EL (cell line): ENCODE data around the gene LMO7.

Experiments used
- DNase-seq: peaks from one replicate; pipeline ENCODE4 v3.0.0-alpha.2; 2016

LMO7 gene

GRCh38 chr13:75804605-75805004, 168.5 kb downstream of the LMO7 start:
- no peak for DNase-seq

- no peak for DNase-seq
Observed at GRCh38 chr13:75806117-75806516, 170.0 kb downstream of the LMO7 start.

GRCh38 chr13:75811361-75811760, 175.2 kb downstream of the LMO7 start:
- DNase-seq: no peak

DNA sequence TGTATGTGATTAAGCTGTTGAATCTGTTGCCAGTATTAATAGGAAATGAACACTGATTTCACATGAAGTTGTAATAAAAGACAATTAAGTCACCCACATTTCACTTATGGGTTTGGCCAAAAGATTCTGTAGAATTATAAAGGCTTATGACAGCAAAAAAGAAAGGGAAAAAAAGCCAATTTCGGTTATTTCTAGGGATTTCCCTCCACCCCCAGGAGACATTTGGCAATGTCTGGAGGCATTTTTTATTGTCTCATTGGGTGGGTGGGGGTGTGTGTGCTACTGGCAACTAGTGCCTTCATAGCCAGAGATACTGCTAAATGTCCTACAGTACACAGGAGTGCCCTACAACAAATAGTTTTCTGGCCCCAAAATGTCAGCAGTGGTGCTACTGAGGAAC, 175.7 kb downstream of the LMO7 start:
- DNase-seq: no peak

GRCh38 chr13:75812751-75813181, 176.6 kb downstream of the LMO7 start:
- no peak for DNase-seq

DNA sequence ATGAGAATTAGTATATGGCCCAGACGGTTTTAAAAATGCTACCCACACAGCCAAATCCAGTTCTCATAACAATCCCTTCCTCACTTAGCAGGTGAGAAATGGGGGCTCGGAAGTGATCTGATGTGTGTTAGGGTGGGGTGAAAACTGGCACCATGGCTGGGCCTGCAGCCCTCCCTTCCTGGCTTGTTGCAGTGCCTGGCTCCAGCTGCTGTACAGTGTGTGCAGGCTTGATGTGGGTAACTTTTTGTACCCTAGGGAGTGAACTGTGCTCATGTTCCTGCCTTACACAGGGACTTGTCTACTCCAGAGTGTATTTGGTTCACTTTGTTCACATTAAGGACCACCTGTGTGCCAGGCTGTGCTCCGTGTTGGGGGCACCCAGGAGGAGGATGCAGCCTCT, 177.2 kb downstream of the LMO7 start:
- no peak for DNase-seq

DNA sequence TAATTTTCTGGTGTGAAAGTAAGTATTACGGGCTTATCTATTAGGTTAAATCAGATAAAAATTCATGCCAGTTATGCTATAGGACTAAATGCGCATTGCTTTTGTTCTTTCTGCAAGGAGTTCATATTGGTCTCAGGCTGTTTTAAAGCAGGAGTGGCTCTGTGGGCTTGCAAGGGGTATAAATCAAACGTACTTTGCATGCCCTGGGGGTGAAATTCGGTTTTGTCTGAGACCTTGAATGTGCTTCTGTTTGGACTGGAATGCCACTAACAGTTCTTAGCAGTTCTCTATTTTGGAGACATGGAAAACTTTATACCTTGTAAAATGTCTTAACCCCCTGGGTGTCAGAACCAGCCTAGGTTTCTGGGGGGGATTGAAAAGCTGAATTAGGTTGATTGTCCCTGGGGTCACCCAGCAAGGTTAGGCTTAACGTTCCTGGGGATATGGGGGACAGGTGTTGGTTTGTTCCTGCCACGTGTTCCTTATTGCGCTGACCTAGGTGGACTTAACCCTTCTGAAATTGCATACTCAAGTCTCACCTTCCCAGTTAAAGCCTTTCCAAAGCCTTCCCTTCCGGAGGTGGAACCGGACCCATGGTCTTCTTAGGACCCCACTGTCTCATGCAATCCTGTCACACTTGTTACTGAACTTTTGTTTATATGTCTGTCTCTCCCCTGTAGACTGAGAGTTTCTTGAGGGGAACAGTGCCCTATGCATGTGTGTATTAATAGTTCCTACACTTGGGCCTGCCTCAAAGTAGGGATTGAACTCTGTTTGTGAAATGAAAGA, 182.2 kb downstream of the LMO7 start:
- DNase-seq: no peak

- DNase-seq: no peak
Observed at GRCh38 chr13:75818968-75819225, 182.8 kb downstream of the LMO7 start.

GRCh38 chr13:75825161-75825560, 189.0 kb downstream of the LMO7 start:
- no peak for DNase-seq

GRCh38 chr13:75825594-75825993, 189.5 kb downstream of the LMO7 start:
- no peak for DNase-seq

- DNase-seq: no peak
Observed at GRCh38 chr13:75826391-75826790, 190.3 kb downstream of the LMO7 start.

GRCh38 chr13:75829830-75830229, 193.7 kb downstream of the LMO7 start:
- DNase-seq: peak; percentile 23

- peak; percentile 55 for DNase-seq
Observed at GRCh38 chr13:75830842-75831241, 194.7 kb downstream of the LMO7 start.

- DNase-seq: no peak
Observed at GRCh38 chr13:75831389-75831788, 195.3 kb downstream of the LMO7 start.

DNA sequence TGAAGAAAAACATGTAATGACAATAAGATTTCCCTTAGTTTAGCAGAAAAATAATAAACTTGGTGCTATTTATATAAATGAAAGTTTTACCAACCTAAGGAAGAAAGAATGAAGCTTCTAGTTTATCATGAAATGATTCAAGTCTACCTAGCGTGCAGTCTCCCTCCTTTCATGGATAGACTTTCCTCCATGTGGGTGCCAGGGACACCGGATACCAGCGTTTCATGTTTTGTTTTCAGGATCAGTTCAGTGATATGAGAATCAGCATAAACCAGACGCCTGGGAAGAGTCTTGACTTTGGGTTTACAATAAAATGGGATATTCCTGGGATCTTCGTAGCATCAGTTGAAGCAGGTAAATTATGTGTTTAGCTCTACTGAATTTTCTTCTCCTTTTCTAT, 196.7 kb downstream of the LMO7 start:
- DNase-seq: no peak

- DNase-seq: no peak
Observed at GRCh38 chr13:75836441-75836840, 200.3 kb downstream of the LMO7 start.

GRCh38 chr13:75838366-75839005, 202.4 kb downstream of the LMO7 start:
- DNase-seq: no peak

DNA sequence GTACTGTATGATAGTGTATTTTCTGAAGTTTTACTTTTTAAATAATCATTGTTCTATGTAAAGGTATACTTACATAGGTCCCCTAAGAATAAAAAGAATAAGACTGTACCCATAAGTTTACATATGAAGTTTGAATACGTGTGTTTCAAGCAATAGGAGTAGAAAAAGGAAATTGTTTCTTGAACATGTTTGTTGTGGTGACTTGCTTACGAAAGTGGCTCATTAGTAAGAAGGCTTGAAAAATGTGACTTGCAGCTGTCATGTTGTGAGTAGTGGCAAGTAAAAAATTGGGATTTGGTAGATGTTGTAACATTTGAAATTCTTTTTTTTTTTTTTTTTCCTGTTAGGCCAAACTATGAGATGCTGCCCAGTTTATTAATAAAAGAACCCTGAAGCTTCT, 203.3 kb downstream of the LMO7 start:
- DNase-seq: no peak

GRCh38 chr13:75841905-75842304, 205.8 kb downstream of the LMO7 start:
- DNase-seq: no peak

GRCh38 chr13:75843074-75843473, 206.9 kb downstream of the LMO7 start:
- DNase-seq: no peak

- no peak for DNase-seq
Observed at GRCh38 chr13:75843991-75844390, 207.9 kb downstream of the LMO7 start.

- DNase-seq: no peak
Observed at GRCh38 chr13:75847588-75847987, 211.5 kb downstream of the LMO7 start.

GRCh38 chr13:75850916-75851315, 214.8 kb downstream of the LMO7 start:
- DNase-seq: no peak

GRCh38 chr13:75855216-75855615, 219.1 kb downstream of the LMO7 start:
- DNase-seq: no peak

DNA sequence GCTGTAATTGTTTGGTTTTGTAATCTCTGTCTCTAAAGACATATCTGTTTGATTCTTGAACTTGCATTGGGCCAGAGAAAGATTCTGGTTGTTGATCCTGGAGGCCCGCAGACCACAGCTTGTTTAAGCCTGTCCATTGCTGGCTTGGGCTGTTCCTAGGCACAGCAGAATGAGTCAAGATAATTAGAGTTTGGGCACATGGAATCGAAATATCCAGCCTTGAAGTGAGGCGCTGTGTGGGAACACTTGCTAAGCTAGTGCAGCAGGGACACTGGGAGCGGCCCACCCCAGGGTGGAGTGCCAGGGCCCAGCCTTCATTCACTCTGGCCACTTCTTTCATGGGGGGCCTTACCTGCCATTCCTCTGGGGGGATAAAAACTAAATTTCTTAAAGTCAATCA, 219.7 kb downstream of the LMO7 start:
- DNase-seq: no peak
